Measurements from ENCODE around the gene PADI6.

Gene PADI6

GRCh38 chr1:17356387-17357026 is 15.5 kb upstream of the PADI6 start:
- TF ChIP-seq, protein P1, sequence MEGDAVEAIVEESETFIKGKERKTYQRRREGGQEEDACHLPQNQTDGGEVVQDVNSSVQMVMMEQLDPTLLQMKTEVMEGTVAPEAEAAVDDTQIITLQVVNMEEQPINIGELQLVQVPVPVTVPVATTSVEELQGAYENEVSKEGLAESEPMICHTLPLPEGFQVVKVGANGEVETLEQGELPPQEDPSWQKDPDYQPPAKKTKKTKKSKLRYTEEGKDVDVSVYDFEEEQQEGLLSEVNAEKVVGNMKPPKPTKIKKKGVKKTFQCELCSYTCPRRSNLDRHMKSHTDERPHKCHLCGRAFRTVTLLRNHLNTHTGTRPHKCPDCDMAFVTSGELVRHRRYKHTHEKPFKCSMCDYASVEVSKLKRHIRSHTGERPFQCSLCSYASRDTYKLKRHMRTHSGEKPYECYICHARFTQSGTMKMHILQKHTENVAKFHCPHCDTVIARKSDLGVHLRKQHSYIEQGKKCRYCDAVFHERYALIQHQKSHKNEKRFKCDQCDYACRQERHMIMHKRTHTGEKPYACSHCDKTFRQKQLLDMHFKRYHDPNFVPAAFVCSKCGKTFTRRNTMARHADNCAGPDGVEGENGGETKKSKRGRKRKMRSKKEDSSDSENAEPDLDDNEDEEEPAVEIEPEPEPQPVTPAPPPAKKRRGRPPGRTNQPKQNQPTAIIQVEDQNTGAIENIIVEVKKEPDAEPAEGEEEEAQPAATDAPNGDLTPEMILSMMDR (IDR thresholded peaks at IDR 0.05; ENCODE audit: low read depth, low read length, missing control alignments): no peak
- no peak for DNase-seq (ENCODE audit: low read depth)
- H3K4me3 ChIP-seq (ENCODE audit: low read depth, low read length): no peak overlapping the region

DNA sequence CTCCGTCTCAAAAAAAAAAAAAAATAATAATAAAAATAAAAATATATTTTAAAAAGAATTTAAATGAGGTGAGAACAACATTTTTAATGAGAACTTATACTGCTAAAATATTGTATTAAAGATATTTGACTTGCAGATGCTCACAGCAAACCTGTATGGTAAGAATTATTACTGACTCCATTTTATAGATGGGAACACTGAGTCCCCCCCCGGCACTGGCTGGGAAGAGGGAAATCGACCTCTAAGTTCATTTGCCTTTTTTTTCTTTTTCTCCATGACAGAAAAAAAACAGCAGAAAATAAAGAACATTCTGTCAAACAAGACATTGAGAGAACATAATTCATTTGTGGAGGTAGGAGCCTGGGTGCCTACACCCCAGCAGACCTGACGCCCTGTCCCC is 13.4 kb upstream of the PADI6 start:
- TF ChIP-seq, protein P1 (IDR thresholded peaks at IDR 0.05; ENCODE audit: low read depth, low read length, missing control alignments): no peak
- H3K4me3 ChIP-seq (ENCODE audit: low read depth, low read length): no peak overlapping the region
- no peak for DNase-seq (ENCODE audit: low read depth)

- no peak for DNase-seq (ENCODE audit: low read depth)
- TF ChIP-seq, protein P1 (IDR thresholded peaks at IDR 0.05; ENCODE audit: low read depth, low read length, missing control alignments): no peak
- H3K4me3 ChIP-seq (ENCODE audit: low read depth, low read length): no peak overlapping the region
These were observed 13.0 kb upstream of the PADI6 start for GRCh38 chr1:17359031-17359430.

- DNase-seq (ENCODE audit: low read depth): no peak
- H3K4me3 ChIP-seq (ENCODE audit: low read depth, low read length): no peak overlapping the region
- TF ChIP-seq, protein P1 (IDR thresholded peaks at IDR 0.05; ENCODE audit: low read depth, low read length, missing control alignments): no peak
These were observed 12.2 kb upstream of the PADI6 start for GRCh38 chr1:17359808-17360207.

- TF ChIP-seq, protein P1 (IDR thresholded peaks at IDR 0.05; ENCODE audit: low read depth, low read length, missing control alignments): no peak
- DNase-seq (ENCODE audit: low read depth): no peak
- H3K4me3 ChIP-seq (ENCODE audit: low read depth, low read length): no peak overlapping the region
These were observed 11.6 kb upstream of the PADI6 start for GRCh38 chr1:17360272-17360956.

DNA sequence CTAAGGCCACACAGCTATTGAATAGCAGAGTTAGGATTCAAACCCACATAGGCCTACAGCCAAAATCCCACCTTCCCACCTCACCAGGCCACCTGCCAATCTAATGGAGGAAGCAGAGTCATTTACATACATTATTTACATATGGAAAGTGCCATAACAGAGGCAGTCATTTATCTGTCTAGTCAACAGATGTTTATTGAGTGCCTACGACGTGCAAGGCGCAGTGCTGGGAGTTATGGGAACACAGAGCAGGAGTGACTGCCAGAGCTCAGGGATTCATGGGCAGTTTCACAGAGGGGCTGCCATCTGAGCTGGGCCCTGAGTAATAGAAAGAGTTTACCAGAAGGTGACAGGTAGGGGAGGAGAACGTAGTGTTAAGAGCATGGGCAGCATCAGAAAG is 10.3 kb upstream of the PADI6 start:
- DNase-seq (ENCODE audit: low read depth): no peak
- TF ChIP-seq, protein P1 (IDR thresholded peaks at IDR 0.05; ENCODE audit: low read depth, low read length, missing control alignments): no peak
- H3K4me3 ChIP-seq (ENCODE audit: low read depth, low read length): no peak overlapping the region

DNA sequence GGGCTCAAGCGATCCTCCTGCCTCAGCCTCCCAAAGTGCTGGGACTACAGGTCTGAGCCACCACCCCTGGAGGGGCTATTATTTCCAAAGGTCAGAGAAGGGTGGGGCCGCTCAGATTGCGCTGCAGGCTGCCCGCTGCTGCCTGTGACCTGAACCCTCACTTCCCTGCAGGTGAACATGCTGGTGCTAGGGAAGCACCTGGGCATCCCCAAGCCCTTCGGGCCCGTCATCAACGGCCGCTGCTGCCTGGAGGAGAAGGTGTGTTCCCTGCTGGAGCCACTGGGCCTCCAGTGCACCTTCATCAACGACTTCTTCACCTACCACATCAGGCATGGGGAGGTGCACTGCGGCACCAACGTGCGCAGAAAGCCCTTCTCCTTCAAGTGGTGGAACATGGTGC is 8.6 kb upstream of the PADI6 start:
- DNase-seq (ENCODE audit: low read depth): no peak
- TF ChIP-seq, protein P1 (IDR thresholded peaks at IDR 0.05; ENCODE audit: low read depth, low read length, missing control alignments): no peak
- no peak overlapping the region for H3K4me3 ChIP-seq (ENCODE audit: low read depth, low read length)

Data from GM12864 (cell line).